ENCODE data around the gene ETS1.

ETS1 gene

GRCh38 chr11:128434818-128435217, 152.5 kb downstream of the ETS1 start:
- no peak for DNase-seq (ENCODE audit: low read depth, low spot score)

GRCh38 chr11:128434411-128434810, 152.9 kb downstream of the ETS1 start:
- DNase-seq (ENCODE audit: low read depth, low spot score), result no peak

GRCh38 chr11:128432926-128433325, 154.4 kb downstream of the ETS1 start:
- no peak for DNase-seq (ENCODE audit: low read depth, low spot score)

- DNase-seq (ENCODE audit: low read depth, low spot score), result no peak
These were observed 155.4 kb downstream of the ETS1 start for GRCh38 chr11:128431931-128432330.

GRCh38 chr11:128428935-128429334, 158.4 kb downstream of the ETS1 start:
- DNase-seq (ENCODE audit: low read depth, low spot score), result no peak

- DNase-seq (ENCODE audit: low read depth, low spot score), result no peak
These were observed 162.5 kb downstream of the ETS1 start for GRCh38 chr11:128424851-128425285.

GRCh38 chr11:128424271-128424711, 163.1 kb downstream of the ETS1 start:
- no peak for DNase-seq (ENCODE audit: low read depth, low spot score)

GRCh38 chr11:128422576-128423370, 164.6 kb downstream of the ETS1 start:
- DNase-seq (ENCODE audit: low read depth, low spot score), result no peak

- no peak for DNase-seq (ENCODE audit: low read depth, low spot score)
These were observed 165.6 kb downstream of the ETS1 start for GRCh38 chr11:128421577-128422330.

- DNase-seq (ENCODE audit: low read depth, low spot score), result no peak
These were observed 166.4 kb downstream of the ETS1 start for GRCh38 chr11:128420951-128421350.

GRCh38 chr11:128420265-128420664, 167.1 kb downstream of the ETS1 start:
- DNase-seq (ENCODE audit: low read depth, low spot score), result no peak

- DNase-seq (ENCODE audit: low read depth, low spot score), result no peak
These were observed 168.2 kb downstream of the ETS1 start for GRCh38 chr11:128419012-128419767.

- no peak for DNase-seq (ENCODE audit: low read depth, low spot score)
These were observed 169.6 kb downstream of the ETS1 start for GRCh38 chr11:128417607-128418324.

- DNase-seq (ENCODE audit: low read depth, low spot score), result no peak
These were observed 170.4 kb downstream of the ETS1 start for GRCh38 chr11:128416976-128417375.

- no peak for DNase-seq (ENCODE audit: low read depth, low spot score)
These were observed 171.8 kb downstream of the ETS1 start for GRCh38 chr11:128415539-128415938.

GRCh38 chr11:128412847-128413791, 174.2 kb downstream of the ETS1 start:
- no peak for DNase-seq (ENCODE audit: low read depth, low spot score)

- no peak for DNase-seq (ENCODE audit: low read depth, low spot score)
These were observed 175.5 kb downstream of the ETS1 start for GRCh38 chr11:128411812-128412211.

GRCh38 chr11:128411150-128411549, 176.2 kb downstream of the ETS1 start:
- no peak for DNase-seq (ENCODE audit: low read depth, low spot score)

GRCh38 chr11:128409476-128409875, 177.9 kb downstream of the ETS1 start:
- DNase-seq (ENCODE audit: low read depth, low spot score), result no peak

Data from smooth muscle cell of the brain vasculature (primary cell).